ENCODE data around the gene MMP14. TPM values are rescaled to one million over a fixed set of nuclear protein-coding genes. Genes with fewer than 3 reads are reported as not detected.

The MMP14 gene
- total and polyA plus RNA-seq, 7 experiments from 2014 or later = 1.8 to 6.6 (median 2.0) TPM; not detected in 2

GRCh38 chr14:22861651-22862050 lies 25.3 kb downstream of the MMP14 start:
- no peak overlapping the region for H3K27ac Mint-ChIP-seq
- H3K27me3 Mint-ChIP-seq = peaks cover 0 to 42% (median 0%) of the 10 kb centered on the region in 5 donors
- H3K36me3 ChIP-seq (ENCODE audit: control insufficient read depth in 2 of 3, insufficient read depth in 3 of 3, low read length in 3 of 3) = no peaks in the 10 kb centered on the region
- DNase-seq (no peak), ATAC-seq (no peak)
- CTCF ChIA-PET = interaction anchor here (1.0 to 4.8 kb wide), 2 partner anchors 10 to 39 kb away, joined by 4 to 23 read pairs; no protein-coding TSS in a partner anchor
- POLR2A ChIA-PET = interaction anchor here (2.1 kb wide), 1 partner anchor 9 kb away, joined by 8 read pairs; no protein-coding TSS in a partner anchor
- H3K36me3 Mint-ChIP-seq = peaks cover 0 to 17% (median 0%) of the 10 kb centered on the region in 5 donors
- H3K4me3 Mint-ChIP-seq = no peak overlapping the region
- peaks cover 0 to 9% (median 0%) of the 10 kb centered on the region in 11 donors for H3K9me3 Mint-ChIP-seq
- H3K4me1 Mint-ChIP-seq = peaks cover 11 to 39% (median 29%) of the 10 kb centered on the region in 7 donors
- no peak overlapping the region for H3K27ac ChIP-seq (ENCODE audit: low read depth, low read length)
- H3K4me3 ChIP-seq (ENCODE audit: low read length) = no peak overlapping the region
- no peaks in the 10 kb centered on the region for H3K9me3 ChIP-seq (ENCODE audit: control insufficient read depth in 2 of 3, low read length in 3 of 3)
- H3K4me1 ChIP-seq (ENCODE audit: control insufficient read depth in 2 of 2, insufficient read depth in 2 of 2, low read length in 2 of 2) = peaks cover 13 to 22% of the 10 kb centered on the region in 2 donors
- intact Hi-C loops (cut with micrococcal nuclease) = no loop called here
- H3K27me3 ChIP-seq (ENCODE audit: control insufficient read depth in 2 of 2, insufficient read depth in 2 of 2, low read length in 2 of 2) = no peaks in the 10 kb centered on the region

GRCh38 chr14:22864979-22865378 lies 28.6 kb downstream of the MMP14 start:
- Mint-ChIP-seq H3K27ac (peak overlapping the region in 2 of 9 donors; percentile 22 to 73), H3K4me1 (peaks cover 2 to 26% (median 16%) of the 10 kb centered on the region in 7 donors)

GRCh38 chr14:22865424-22866405 lies 29.3 kb downstream of the MMP14 start:
- intact Hi-C loops (cut with micrococcal nuclease) = no loop called here
- ChIA-PET POLR2A (interaction anchor here (0.5 to 1.4 kb wide), 4 partner anchors 16 to 829 kb away, joined by 3 to 4 read pairs (median 3); partner anchors contain the start of gene HAUS4), CTCF (interaction anchor here (1.0 to 4.8 kb wide), 4 partner anchors 11 to 23 kb away, joined by 3 to 23 read pairs (median 6); no protein-coding TSS in a partner anchor)
- H3K4me3 Mint-ChIP-seq = no peak overlapping the region
- H3K9me3 Mint-ChIP-seq = peaks cover 0 to 6% (median 0%) of the 10 kb centered on the region in 11 donors
- Histone ChIP-seq H3K4me1 (ENCODE audit: control insufficient read depth in 2 of 2, insufficient read depth in 2 of 2, low read length in 2 of 2) (peaks cover 11 to 21% of the 10 kb centered on the region in 2 donors), H3K27ac (ENCODE audit: low read depth, low read length) (no peak overlapping the region), H3K36me3 (ENCODE audit: control insufficient read depth in 2 of 3, insufficient read depth in 3 of 3, low read length in 3 of 3) (no peaks in the 10 kb centered on the region), H3K4me3 (ENCODE audit: low read length) (no peak overlapping the region), H3K9me3 (ENCODE audit: control insufficient read depth in 2 of 3, low read length in 3 of 3) (no peaks in the 10 kb centered on the region), H3K27me3 (ENCODE audit: control insufficient read depth in 2 of 2, insufficient read depth in 2 of 2, low read length in 2 of 2) (no peaks in the 10 kb centered on the region)
- H3K27ac Mint-ChIP-seq = peak overlapping the region in 6 of 9 donors; percentile 22 to 77 (median 62)
- H3K36me3 Mint-ChIP-seq = peaks cover 0 to 15% (median 0%) of the 10 kb centered on the region in 5 donors
- H3K27me3 Mint-ChIP-seq = peaks cover 0 to 18% (median 0%) of the 10 kb centered on the region in 5 donors
- ATAC-seq (no peak), DNase-seq (no peak)
- H3K4me1 Mint-ChIP-seq = peaks cover 7 to 33% (median 19%) of the 10 kb centered on the region in 7 donors

More at GRCh38 chr14:22864979-22865378, 28.6 kb downstream of the MMP14 start:
- ATAC-seq (no peak), DNase-seq (no peak)
- no peak overlapping the region for H3K27ac ChIP-seq (ENCODE audit: low read depth, low read length)
- no peaks in the 10 kb centered on the region for H3K36me3 ChIP-seq (ENCODE audit: control insufficient read depth in 2 of 3, insufficient read depth in 3 of 3, low read length in 3 of 3)
- H3K36me3 Mint-ChIP-seq = peaks cover 0 to 15% (median 0%) of the 10 kb centered on the region in 5 donors
- H3K9me3 ChIP-seq (ENCODE audit: control insufficient read depth in 2 of 3, low read length in 3 of 3) = no peaks in the 10 kb centered on the region
- no peaks in the 10 kb centered on the region for H3K27me3 ChIP-seq (ENCODE audit: control insufficient read depth in 2 of 2, insufficient read depth in 2 of 2, low read length in 2 of 2)
- peaks cover 0 to 24% (median 0%) of the 10 kb centered on the region in 5 donors for H3K27me3 Mint-ChIP-seq
- POLR2A ChIA-PET = interaction anchor here (0.5 kb wide), 1 partner anchor 828 kb away, joined by 3 read pairs; no protein-coding TSS in a partner anchor
- H3K4me1 ChIP-seq (ENCODE audit: control insufficient read depth in 2 of 2, insufficient read depth in 2 of 2, low read length in 2 of 2) = peaks cover 4 to 13% of the 10 kb centered on the region in 2 donors
- H3K4me3 Mint-ChIP-seq = no peak overlapping the region
- intact Hi-C loops (cut with micrococcal nuclease) = no loop called here
- CTCF ChIA-PET = interaction anchor here (0.8 to 4.8 kb wide), 4 partner anchors 10 to 42 kb away, joined by 3 to 23 read pairs (median 6); no protein-coding TSS in a partner anchor
- H3K4me3 ChIP-seq (ENCODE audit: low read length) = no peak overlapping the region
- peaks cover 0 to 6% (median 0%) of the 10 kb centered on the region in 11 donors for H3K9me3 Mint-ChIP-seq

- Histone ChIP-seq H3K4me1 (ENCODE audit: control insufficient read depth in 2 of 2, insufficient read depth in 2 of 2, low read length in 2 of 2) (peaks cover 12 to 21% of the 10 kb centered on the region in 2 donors), H3K27ac (ENCODE audit: low read depth, low read length) (no peak overlapping the region), H3K9me3 (ENCODE audit: control insufficient read depth in 2 of 3, low read length in 3 of 3) (no peaks in the 10 kb centered on the region), H3K4me3 (ENCODE audit: low read length) (no peak overlapping the region), H3K36me3 (ENCODE audit: control insufficient read depth in 2 of 3, insufficient read depth in 3 of 3, low read length in 3 of 3) (peaks cover 0 to 4% (median 0%) of the 10 kb centered on the region in 3 experiments), H3K27me3 (ENCODE audit: control insufficient read depth in 2 of 2, insufficient read depth in 2 of 2, low read length in 2 of 2) (no peaks in the 10 kb centered on the region)
- Mint-ChIP-seq H3K4me3 (no peak overlapping the region), H3K27me3 (peaks cover 0 to 7% (median 0%) of the 10 kb centered on the region in 5 donors), H3K27ac (peak overlapping the region in 7 of 9 donors; percentile 15 to 77 (median 62)), H3K9me3 (peaks cover 0 to 1% (median 0%) of the 10 kb centered on the region in 11 donors), H3K36me3 (peaks cover 0 to 9% (median 0%) of the 10 kb centered on the region in 5 donors), H3K4me1 (peaks cover 9 to 37% (median 22%) of the 10 kb centered on the region in 7 donors)
- DNase-seq (no peak), ATAC-seq (no peak)
- ChIA-PET CTCF (interaction anchor here (1.5 to 1.6 kb wide), 2 partner anchors 12 to 22 kb away, joined by 5 to 6 read pairs; no protein-coding TSS in a partner anchor), POLR2A (interaction anchor here (1.0 to 1.4 kb wide), 4 partner anchors 15 to 90 kb away, joined by 3 to 4 read pairs (median 3); partner anchors contain the start of gene HAUS4)
- intact Hi-C loops (cut with micrococcal nuclease) = no loop called here
These were observed 30.5 kb downstream of the MMP14 start for GRCh38 chr14:22866874-22867273.

- peaks cover 20 to 33% of the 10 kb centered on the region in 2 donors for H3K4me1 ChIP-seq (ENCODE audit: control insufficient read depth in 2 of 2, insufficient read depth in 2 of 2, low read length in 2 of 2)
- peak overlapping the region; percentile 86 for H3K27ac ChIP-seq (ENCODE audit: low read depth, low read length)
- CTCF ChIA-PET = interaction anchor here (0.6 to 5.2 kb wide), 10 partner anchors 14 to 314 kb away, joined by 3 to 75 read pairs (median 6); partner anchors contain the start of gene REM2
- H3K4me3 ChIP-seq (ENCODE audit: low read length) = peak overlapping the region; percentile 72
- H3K4me3 Mint-ChIP-seq = peak overlapping the region; percentile 86 to 98 (median 95)
- intact Hi-C loops (cut with micrococcal nuclease) = loop anchor here (1.0 to 5.0 kb wide), 14 partner anchors 13 to 450 kb away; partner anchors contain the start of genes DAD1 (in 2 of the 2), MRPL52 (in 2 of the 2), OXA1L (in 2 of the 2) and RBM23 (in 2 of the 2)
- DNase-seq (no peak), ATAC-seq (no peak)
- no peaks in the 10 kb centered on the region for H3K9me3 Mint-ChIP-seq
- peaks cover 4 to 17% (median 8%) of the 10 kb centered on the region in 5 donors for H3K36me3 Mint-ChIP-seq
- no peaks in the 10 kb centered on the region for H3K27me3 Mint-ChIP-seq
- H3K36me3 ChIP-seq (ENCODE audit: control insufficient read depth in 2 of 3, insufficient read depth in 3 of 3, low read length in 3 of 3) = peaks cover 11 to 38% (median 22%) of the 10 kb centered on the region in 3 experiments
- no peaks in the 10 kb centered on the region for H3K9me3 ChIP-seq (ENCODE audit: control insufficient read depth in 2 of 3, low read length in 3 of 3)
- peaks cover 27 to 50% (median 35%) of the 10 kb centered on the region in 7 donors for H3K4me1 Mint-ChIP-seq
- POLR2A ChIA-PET = interaction anchor here (0.7 to 8.6 kb wide), 18 partner anchors 9 to 311 kb away, joined by 3 to 145 read pairs (median 4); partner anchors contain the start of genes ACIN1, C14orf119, DAD1 and MRPL52
- H3K27me3 ChIP-seq (ENCODE audit: control insufficient read depth in 2 of 2, insufficient read depth in 2 of 2, low read length in 2 of 2) = no peaks in the 10 kb centered on the region
- H3K27ac Mint-ChIP-seq = peak overlapping the region; percentile 97 to 99 (median 98)
These were observed 34.4 kb downstream of the MMP14 start for GRCh38 chr14:22870811-22871223.
